Activated CD4-positive, alpha-beta T cell treated with anti-CD3 and anti-CD28 coated beads for 1 hour (primary cell): ENCODE measurements around the gene NCOA1.

ENCODE experiments used
- DNase-seq: peaks from one replicate; pipeline ENCODE4 v3.0.0-alpha.2; 2020

NCOA1 gene

DNA sequence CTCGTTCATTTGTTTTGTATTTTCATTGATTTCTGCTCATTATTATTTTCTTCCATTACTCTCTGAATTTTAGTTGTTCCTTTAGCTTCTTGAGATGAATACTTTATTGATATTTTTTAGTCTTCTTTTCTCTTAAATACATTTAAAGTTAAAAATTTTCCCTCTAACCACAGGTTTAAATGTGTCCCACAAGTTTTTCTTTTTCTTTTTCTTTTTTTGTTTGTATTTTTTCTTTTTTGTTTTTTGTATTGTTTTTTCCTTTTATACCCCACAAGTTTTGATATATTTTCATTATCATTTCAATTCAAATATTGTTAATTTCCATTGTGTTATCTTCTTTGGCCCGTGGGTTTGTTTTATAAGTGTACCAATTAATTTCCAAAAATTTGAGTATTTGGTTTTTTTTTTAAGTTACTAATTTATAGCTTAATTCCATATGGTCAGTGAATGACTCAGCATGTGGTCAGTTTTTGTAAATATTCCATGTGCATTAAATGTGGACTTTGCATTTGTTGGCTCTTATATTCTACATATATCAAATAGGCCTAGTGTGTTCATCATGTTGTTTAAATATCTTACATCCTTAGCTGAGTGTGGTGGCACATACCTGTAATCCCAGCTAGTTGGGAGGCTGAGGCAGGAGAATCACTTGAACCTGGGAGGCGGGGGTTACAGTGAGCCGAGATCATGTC, 318.4 kb downstream of the NCOA1 start:
- DNase-seq = no peak

- no peak for DNase-seq
These were observed 322.7 kb downstream of the NCOA1 start for GRCh38 chr2:24813691-24814137.

GRCh38 chr2:24814516-24814915, 323.5 kb downstream of the NCOA1 start:
- no peak for DNase-seq

- no peak for DNase-seq
These were observed 324.1 kb downstream of the NCOA1 start for GRCh38 chr2:24815171-24815570.

GRCh38 chr2:24816404-24816803, 325.4 kb downstream of the NCOA1 start:
- DNase-seq = no peak

DNA sequence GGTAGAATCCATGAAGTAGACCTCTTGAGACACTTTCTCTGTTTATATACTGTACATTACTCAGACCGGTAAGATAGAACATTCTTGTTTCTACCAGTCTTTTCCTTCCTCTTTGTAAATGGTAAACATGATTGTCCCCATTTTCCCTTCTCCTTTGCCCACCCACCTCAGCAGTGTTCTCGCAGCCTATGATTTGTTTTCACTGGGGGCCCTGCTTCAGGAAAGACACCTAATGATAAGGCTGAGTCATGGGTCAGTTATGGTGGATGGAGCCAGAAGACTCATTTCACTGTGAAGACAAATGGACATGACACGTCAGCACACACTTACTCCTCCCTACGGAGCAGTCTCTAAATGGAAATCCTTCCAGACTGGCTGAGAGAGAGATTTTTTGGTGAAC, 325.8 kb downstream of the NCOA1 start:
- DNase-seq = no peak

DNA sequence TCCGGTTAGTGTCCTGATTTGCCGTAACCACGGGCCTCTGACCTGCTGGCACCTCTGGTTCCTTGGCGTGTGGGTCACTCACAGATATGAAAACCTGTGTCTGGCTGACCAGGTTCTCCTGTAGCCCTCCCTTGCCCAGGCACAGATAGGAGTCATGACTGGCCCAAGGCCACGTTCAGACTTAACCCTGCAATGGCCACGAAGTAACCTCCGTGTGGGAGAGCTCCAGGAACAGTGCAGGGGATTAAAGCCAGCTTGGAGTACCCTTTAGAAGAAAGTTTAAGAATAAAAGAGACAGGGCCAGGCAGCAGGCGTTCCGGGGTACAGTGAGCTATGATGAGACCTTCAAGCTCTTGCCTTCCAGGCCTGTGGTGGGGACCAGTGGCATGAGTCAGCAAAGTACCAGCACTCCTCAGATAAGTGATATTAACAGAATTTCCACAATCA, 327.7 kb downstream of the NCOA1 start:
- DNase-seq = no peak

GRCh38 chr2:24819442-24820174, 328.6 kb downstream of the NCOA1 start:
- DNase-seq = no peak

GRCh38 chr2:24820175-24820513, 329.1 kb downstream of the NCOA1 start:
- DNase-seq = no peak
